ENCODE measurements around the gene MTCH2. TPM values are rescaled to one million over a fixed set of nuclear protein-coding genes. Genes with fewer than 3 reads are reported as not detected.

MTCH2 gene
- polyA plus RNA-seq, 12 donors: 40.1 to 81.5 (median 76.6) TPM; not detected in 1

Other genes starting within 250 kb of the MTCH2 start
- gene SLC39A13, start 234.0 kb downstream of the MTCH2 start, polyA plus RNA-seq (ENCODE audit: insufficient read length in 12 of 12): 10 to 100 TPM in 11 of 12 donors, not detected in 1; 28.2 to 65.2 (median 31.6) TPM
- 100 to 1,000 TPM in 11 of 12 donors, not detected in 1; 114 to 200 (median 127) TPM for gene PSMC3, start 216.1 kb downstream of the MTCH2 start, polyA plus RNA-seq (ENCODE audit: insufficient read length in 12 of 12)
- gene RAPSN, start 193.4 kb downstream of the MTCH2 start, polyA plus RNA-seq (ENCODE audit: insufficient read length in 12 of 12): 100 to 1,000 TPM in 2 of 12 donors, 10 to 100 TPM in 9, not detected in 1; 33.9 to 108 (median 76.9) TPM
- gene CELF1, start 89.4 kb downstream of the MTCH2 start, polyA plus RNA-seq (ENCODE audit: insufficient read length in 12 of 12): 100 to 1,000 TPM in 1 of 12 donors, 10 to 100 TPM in 11; 58.2 to 126 (median 79.2) TPM
- 10 to 100 TPM in 11 of 12 donors, not detected in 1; 20.6 to 33.9 (median 25.0) TPM for gene PTPMT1, start 77.0 kb downstream of the MTCH2 start, polyA plus RNA-seq (ENCODE audit: insufficient read length in 12 of 12)
- 10 to 100 TPM in 11 of 12 donors, not detected in 1; 10.9 to 14.7 (median 12.7) TPM for gene KBTBD4, start 63.6 kb downstream of the MTCH2 start, polyA plus RNA-seq (ENCODE audit: insufficient read length in 12 of 12)
- 100 to 1,000 TPM in 4 of 12 donors, 10 to 100 TPM in 7, not detected in 1; 65.9 to 122 (median 94.5) TPM for gene NDUFS3, start 63.5 kb downstream of the MTCH2 start, polyA plus RNA-seq (ENCODE audit: insufficient read length in 12 of 12)
- 1 to 10 TPM in 10 of 12 donors, not detected in 2; 2.2 to 4.2 (median 3.1) TPM for gene FAM180B, start 55.9 kb downstream of the MTCH2 start, polyA plus RNA-seq (ENCODE audit: insufficient read length in 12 of 12)
- 10 to 100 TPM in 1 of 12 donors, 1 to 10 TPM in 9, not detected in 2; 4.1 to 12.7 (median 7.0) TPM for gene C1QTNF4, start 48.1 kb downstream of the MTCH2 start, polyA plus RNA-seq (ENCODE audit: insufficient read length in 12 of 12)
- gene AGBL2, start 72.8 kb upstream of the MTCH2 start, polyA plus RNA-seq (ENCODE audit: insufficient read length in 12 of 12): 1 to 10 TPM in 3 of 12 donors, under 1 TPM in 7, not detected in 2; 0.54 to 3.5 (median 0.88) TPM
- gene FNBP4, start 124.8 kb upstream of the MTCH2 start, polyA plus RNA-seq (ENCODE audit: insufficient read length in 12 of 12): 100 to 1,000 TPM in 5 of 12 donors, 10 to 100 TPM in 6, not detected in 1; 65.3 to 184 (median 99.8) TPM
- gene NUP160, start 205.8 kb upstream of the MTCH2 start, polyA plus RNA-seq (ENCODE audit: insufficient read length in 12 of 12): 10 to 100 TPM in 11 of 12 donors, not detected in 1; 18.0 to 46.1 (median 32.9) TPM